HCT116 (cell line): ENCODE results near the gene SERGEF. TPM values are rescaled to one million over a fixed set of nuclear protein-coding genes. Genes with fewer than 3 reads are reported as not detected.

Experiments
- ATAC-seq: fragments of 200-7000 bp; cut with Tn5 transposase; 2 replicates; pipeline ENCODE4 v1.9.1; 2020; ENCODE audit warnings: mild to moderate bottlenecking, moderate library complexity
- BruUV-seq: library from RNA; stranded (reverse); fragments of 400-500 nt; replicated peaks from 2 replicates; lab custom pipeline; 2021; lab: Mats Ljungman, UMichigan
- CTCF ChIA-PET: fragments of 300-600 bp; sonication (Branson Sonifier 250); formaldehyde crosslinking; loops from one replicate; lab custom pipeline; 2021; ENCODE audit warnings: antibody characterized with exemption; lab: Charles Lee
- POLR2A ChIA-PET: fragments of 300-600, 350-600 bp; sonication (Branson Sonifier 250); formaldehyde crosslinking; loops from one replicate; lab custom pipeline; 2021; ENCODE audit warnings: antibody characterized with exemption; lab: Charles Lee
- RAD21 ChIA-PET, 2 experiments: fragments of 300-600 bp; sonication (Branson Sonifier 250); formaldehyde crosslinking; loops; one replicate each; lab custom pipeline; 2023; ENCODE audit warnings: low total read pairs in 2 of 2; ENCODE audit not compliant: uncharacterized antibody in 2 of 2, unreplicated experiment in 2 of 2, low non-redundant PET in 1 of 2; lab: Charles Lee
- DNase-seq: peaks from one replicate; pipeline ENCODE4 v3.0.0-alpha.2; 2010; ENCODE audit warnings: low read depth, low spot score
- H2AFZ ChIP-seq: fragments of 200-600 bp; shearing (Covaris generic), sonication (generic); 2 replicates; pipeline ENCODE4 v1.6.1; 2017; ENCODE audit warnings: low read depth, mixed run types, mixed read lengths, antibody characterized with exemption, low read length; ENCODE audit not compliant: poor library complexity, severe bottlenecking
- H3K27ac ChIP-seq: 2 replicates; pipeline ENCODE4 v1.5.1; 2012; ENCODE audit warnings: low read depth, low read length
- H3K27me3 ChIP-seq: fragments of 200-600 bp; sonication (generic); 2 replicates; pipeline ENCODE4 v1.6.1; 2016; ENCODE audit warnings: mixed run types, low read length, mixed read lengths; ENCODE audit not compliant: insufficient read depth
- H3K36me3 ChIP-seq, 2 experiments: fragments of 200-500 bp in 1 of 2; fragments of 200-600 bp in 1 of 2; sonication (Bioruptor generic) in 1 of 2; sonication (generic) in 1 of 2; 2 replicates each; pipeline versions ENCODE4 v1.5.1 to v1.6.1; 2014 to 2016; ENCODE audit warnings: low read length in 2 of 2, inconsistent platforms in 1 of 2, mixed read lengths in 1 of 2, mixed run types in 1 of 2; ENCODE audit not compliant: insufficient read depth in 2 of 2, control insufficient read depth in 1 of 2
- H3K4me1 ChIP-seq, 2 experiments: fragments of 200-600 bp in 1 of 2; sonication (generic) in 1 of 2; 2 replicates each; pipeline versions ENCODE4 v1.5.1 to v1.6.1; 2012 to 2017; ENCODE audit warnings: low read length in 2 of 2, inconsistent platforms in 1 of 2, mild to moderate bottlenecking in 1 of 2, mixed read lengths in 1 of 2, mixed run types in 1 of 2, moderate library complexity in 1 of 2; ENCODE audit not compliant: insufficient read depth in 2 of 2, control insufficient read depth in 1 of 2
- H3K4me2 ChIP-seq: fragments of 200-600 bp; sonication (generic); 2 replicates; pipeline ENCODE4 v1.6.1; 2017; ENCODE audit warnings: mixed run types, low read length, mixed read lengths
- H3K4me3 ChIP-seq, 2 experiments: fragments of 200-600 bp in 1 of 2; sonication (generic) in 1 of 2; replicated peaks in 1 of 2; 2 replicates each; pipeline ENCODE4 v1.5.1; 2011 to 2016; ENCODE audit warnings: low read length in 2 of 2, control low read depth in 1 of 2, low read depth in 1 of 2, mild to moderate bottlenecking in 1 of 2, mixed read lengths in 1 of 2, mixed run types in 1 of 2
- H3K79me2 ChIP-seq: fragments of 200-600 bp; sonication (generic); 2 replicates; pipeline ENCODE4 v1.6.1; 2017; ENCODE audit warnings: mild to moderate bottlenecking, mixed run types, low read length, moderate library complexity, mixed read lengths; ENCODE audit not compliant: insufficient read depth
- H3K9ac ChIP-seq: fragments of 200-600 bp; sonication (generic); 2 replicates; pipeline ENCODE4 v1.6.1; 2016; ENCODE audit warnings: low read length, mixed read lengths
- H3K9me2 ChIP-seq: fragments of 200-600 bp; sonication (generic), shearing (Covaris generic); 2 replicates; pipeline ENCODE4 v1.6.1; 2017; ENCODE audit warnings: mixed run types, mild to moderate bottlenecking, moderate library complexity; ENCODE audit not compliant: insufficient read depth
- H3K9me3 ChIP-seq, 2 experiments: fragments of 200-500 bp in 1 of 2; fragments of 200-600 bp in 1 of 2; sonication (Bioruptor generic) in 1 of 2; sonication (generic) in 1 of 2; 2 replicates each; pipeline ENCODE4 v1.6.1; 2014 to 2017; ENCODE audit warnings: low read length in 2 of 2, mixed read lengths in 2 of 2, inconsistent platforms in 1 of 2, low read depth in 1 of 2, mild to moderate bottlenecking in 1 of 2, mixed run types in 1 of 2, moderate library complexity in 1 of 2; ENCODE audit not compliant: control insufficient read depth in 1 of 2, insufficient read depth in 1 of 2
- H4K20me1 ChIP-seq: fragments of 200-600 bp; sonication (generic), shearing (Covaris generic); 2 replicates; pipeline ENCODE4 v1.6.1; 2017; ENCODE audit warnings: mixed run types, mild to moderate bottlenecking, moderate library complexity; ENCODE audit not compliant: insufficient read depth
- CBX3 ChIP-seq: IDR thresholded peaks from 2 replicates; pipeline ENCODE4 v1.6.1; 2012; ENCODE audit warnings: low read depth
- CEBPB ChIP-seq: IDR thresholded peaks from 2 replicates; pipeline ENCODE4 v1.6.1; 2012; ENCODE audit warnings: low read depth
- EGR1 ChIP-seq: IDR thresholded peaks from 2 replicates; pipeline ENCODE4 v1.6.1; 2012; ENCODE audit warnings: low read depth
- ELF1 ChIP-seq: IDR thresholded peaks from 2 replicates; pipeline ENCODE4 v1.6.1; 2012; ENCODE audit warnings: low read depth, borderline replicate concordance
- EZH2 ChIP-seq: fragments of 200-600 bp; sonication (generic); IDR thresholded peaks from 2 replicates; pipeline ENCODE4 v1.6.1; 2017; ENCODE audit warnings: antibody characterized with exemption, mixed run types
- EZH2phosphoT487 ChIP-seq: fragments of 200-600 bp; IDR thresholded peaks from 2 replicates; pipeline ENCODE4 v1.6.1; 2018; ENCODE audit warnings: antibody characterized with exemption, borderline replicate concordance
- FOSL1 ChIP-seq: IDR thresholded peaks from 2 replicates; pipeline ENCODE4 v1.6.1; 2012; ENCODE audit warnings: low read depth
- JUND ChIP-seq: IDR thresholded peaks from 2 replicates; pipeline ENCODE4 v1.6.1; 2012
- POLR2A ChIP-seq: IDR thresholded peaks from 2 replicates; pipeline ENCODE4 v1.7.0; 2011; ENCODE audit warnings: borderline replicate concordance; ENCODE audit not compliant: insufficient read depth, insufficient read length; ENCODE audit errors: extremely low read depth
- POLR2AphosphoS5 ChIP-seq: IDR thresholded peaks from 2 replicates; pipeline ENCODE4 v1.6.1; 2011; ENCODE audit warnings: mild to moderate bottlenecking, low read depth, low read length, moderate library complexity
- RAD21 ChIP-seq: IDR thresholded peaks from 2 replicates; pipeline ENCODE4 v1.6.1; 2012; ENCODE audit warnings: low read depth, mild to moderate bottlenecking
- SIN3A ChIP-seq: IDR thresholded peaks from 2 replicates; pipeline ENCODE4 v1.6.1; 2012; ENCODE audit warnings: low read depth
- SP1 ChIP-seq: IDR thresholded peaks from 2 replicates; pipeline ENCODE4 v1.6.1; 2012; ENCODE audit warnings: low read depth
- SRF ChIP-seq: IDR thresholded peaks from 2 replicates; pipeline ENCODE4 v1.6.1; 2012; ENCODE audit warnings: low read depth
- TCF7L2 ChIP-seq: IDR thresholded peaks from 2 replicates; pipeline ENCODE4 v1.7.0; 2011; ENCODE audit warnings: borderline replicate concordance, inconsistent platforms; ENCODE audit not compliant: insufficient read depth, insufficient read length; ENCODE audit errors: extremely low read depth
- YY1 ChIP-seq: IDR thresholded peaks from 2 replicates; pipeline ENCODE4 v1.6.1; 2011; ENCODE audit warnings: low read length, low read depth, moderate library complexity, mild to moderate bottlenecking; ENCODE audit not compliant: insufficient replicate concordance; ENCODE audit errors: extremely low read depth
- ZNF274 ChIP-seq: fragments of 200-500 bp; sonication (Bioruptor generic); IDR thresholded peaks from 2 replicates; pipeline ENCODE4 v1.6.1; 2014; ENCODE audit warnings: mild to moderate bottlenecking, low read depth, low read length, inconsistent platforms
- intact Hi-C: fragments of 100-400 bp; cut with micrococcal nuclease; formaldehyde crosslinking; loops from 2 replicates; pipeline ENCODE4 v1.10.0; 2022
- total RNA-seq: library from RNA; stranded (reverse); gene quantifications from one replicate; pipeline ENCODE4 v1.2.1, GENCODE V29; 2021; ENCODE audit not compliant: unreplicated experiment
- TF ChIP-seq, protein P1 (sequence below): IDR thresholded peaks from 2 replicates; pipeline ENCODE4 v1.6.1; 2012
- TF ChIP-seq, protein P2 (sequence below): IDR thresholded peaks from 2 replicates; pipeline ENCODE4 v1.6.1; 2012; ENCODE audit warnings: low read depth
- TF ChIP-seq, protein P3 (sequence below), 3 experiments: fragments of 200-600 bp in 1 of 3; sonication (generic) in 1 of 3; IDR thresholded peaks in 2 of 3; conservative IDR thresholded peaks in 1 of 3; 2 replicates each; pipeline ENCODE4 v1.5.1; 2012 to 2017; ENCODE audit warnings: low read depth in 2 of 3, low read length in 2 of 3, antibody characterized with exemption in 1 of 3, borderline replicate concordance in 1 of 3, control low read depth in 1 of 3, mild to moderate bottlenecking in 1 of 3, mixed read lengths in 1 of 3, mixed run types in 1 of 3, moderate library complexity in 1 of 3; ENCODE audit not compliant: insufficient read depth in 1 of 3

Gene SERGEF
- total RNA-seq, 1 experiment from 2014 or later, result 32.8 TPM

DNA sequence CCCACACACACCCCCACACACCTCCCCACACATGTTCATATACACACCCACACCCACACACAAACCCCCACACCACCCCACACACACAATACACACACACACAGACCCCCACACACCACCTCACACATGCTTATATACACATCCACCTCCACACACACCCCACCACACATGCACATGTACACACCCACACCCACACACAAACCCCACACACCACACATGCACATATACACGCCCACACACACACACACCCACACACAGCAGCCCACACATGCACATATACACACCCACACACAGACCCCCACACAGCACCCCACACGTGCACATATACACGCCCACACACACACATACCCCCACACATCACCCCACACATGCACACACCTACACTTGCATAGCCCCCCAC, 249.1 kb downstream of the SERGEF start:
- no TSS peak for BruUV-seq
- Histone ChIP-seq H3K4me1 (peaks cover 0 to 9% of the 10 kb centered on the region in 2 experiments; a peak in 2 of 4 replicates), H4K20me1 (no peaks in the 10 kb centered on the region), H3K36me3 (no peaks in the 10 kb centered on the region), H3K9ac (no peak overlapping the region), H3K9me3 (no peaks in the 10 kb centered on the region), H2AFZ (no peak overlapping the region), H3K9me2 (no peaks in the 10 kb centered on the region), H3K4me3 (no peak overlapping the region), H3K79me2 (no peaks in the 10 kb centered on the region), H3K4me2 (no peak overlapping the region), H3K27me3 (no peaks in the 10 kb centered on the region), H3K27ac (no peak overlapping the region)
- TF ChIP-seq JUND (no peak), EZH2 (no peak), ELF1 (no peak), EZH2phosphoT487 (no peak), POLR2A (no peak), SP1 (no peak), TCF7L2 (no peak), YY1 (no peak), FOSL1 (no peak), CBX3 (no peak), SRF (no peak), CEBPB (no peak), RAD21 (no peak), POLR2AphosphoS5 (no peak), ZNF274 (no peak), EGR1 (no peak), SIN3A (no peak)
- TF ChIP-seq, protein P1, sequence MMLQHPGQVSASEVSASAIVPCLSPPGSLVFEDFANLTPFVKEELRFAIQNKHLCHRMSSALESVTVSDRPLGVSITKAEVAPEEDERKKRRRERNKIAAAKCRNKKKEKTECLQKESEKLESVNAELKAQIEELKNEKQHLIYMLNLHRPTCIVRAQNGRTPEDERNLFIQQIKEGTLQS, result no peak
- TF ChIP-seq, protein P2, sequence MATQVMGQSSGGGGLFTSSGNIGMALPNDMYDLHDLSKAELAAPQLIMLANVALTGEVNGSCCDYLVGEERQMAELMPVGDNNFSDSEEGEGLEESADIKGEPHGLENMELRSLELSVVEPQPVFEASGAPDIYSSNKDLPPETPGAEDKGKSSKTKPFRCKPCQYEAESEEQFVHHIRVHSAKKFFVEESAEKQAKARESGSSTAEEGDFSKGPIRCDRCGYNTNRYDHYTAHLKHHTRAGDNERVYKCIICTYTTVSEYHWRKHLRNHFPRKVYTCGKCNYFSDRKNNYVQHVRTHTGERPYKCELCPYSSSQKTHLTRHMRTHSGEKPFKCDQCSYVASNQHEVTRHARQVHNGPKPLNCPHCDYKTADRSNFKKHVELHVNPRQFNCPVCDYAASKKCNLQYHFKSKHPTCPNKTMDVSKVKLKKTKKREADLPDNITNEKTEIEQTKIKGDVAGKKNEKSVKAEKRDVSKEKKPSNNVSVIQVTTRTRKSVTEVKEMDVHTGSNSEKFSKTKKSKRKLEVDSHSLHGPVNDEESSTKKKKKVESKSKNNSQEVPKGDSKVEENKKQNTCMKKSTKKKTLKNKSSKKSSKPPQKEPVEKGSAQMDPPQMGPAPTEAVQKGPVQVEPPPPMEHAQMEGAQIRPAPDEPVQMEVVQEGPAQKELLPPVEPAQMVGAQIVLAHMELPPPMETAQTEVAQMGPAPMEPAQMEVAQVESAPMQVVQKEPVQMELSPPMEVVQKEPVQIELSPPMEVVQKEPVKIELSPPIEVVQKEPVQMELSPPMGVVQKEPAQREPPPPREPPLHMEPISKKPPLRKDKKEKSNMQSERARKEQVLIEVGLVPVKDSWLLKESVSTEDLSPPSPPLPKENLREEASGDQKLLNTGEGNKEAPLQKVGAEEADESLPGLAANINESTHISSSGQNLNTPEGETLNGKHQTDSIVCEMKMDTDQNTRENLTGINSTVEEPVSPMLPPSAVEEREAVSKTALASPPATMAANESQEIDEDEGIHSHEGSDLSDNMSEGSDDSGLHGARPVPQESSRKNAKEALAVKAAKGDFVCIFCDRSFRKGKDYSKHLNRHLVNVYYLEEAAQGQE, result no peak
- TF ChIP-seq, protein P3, sequence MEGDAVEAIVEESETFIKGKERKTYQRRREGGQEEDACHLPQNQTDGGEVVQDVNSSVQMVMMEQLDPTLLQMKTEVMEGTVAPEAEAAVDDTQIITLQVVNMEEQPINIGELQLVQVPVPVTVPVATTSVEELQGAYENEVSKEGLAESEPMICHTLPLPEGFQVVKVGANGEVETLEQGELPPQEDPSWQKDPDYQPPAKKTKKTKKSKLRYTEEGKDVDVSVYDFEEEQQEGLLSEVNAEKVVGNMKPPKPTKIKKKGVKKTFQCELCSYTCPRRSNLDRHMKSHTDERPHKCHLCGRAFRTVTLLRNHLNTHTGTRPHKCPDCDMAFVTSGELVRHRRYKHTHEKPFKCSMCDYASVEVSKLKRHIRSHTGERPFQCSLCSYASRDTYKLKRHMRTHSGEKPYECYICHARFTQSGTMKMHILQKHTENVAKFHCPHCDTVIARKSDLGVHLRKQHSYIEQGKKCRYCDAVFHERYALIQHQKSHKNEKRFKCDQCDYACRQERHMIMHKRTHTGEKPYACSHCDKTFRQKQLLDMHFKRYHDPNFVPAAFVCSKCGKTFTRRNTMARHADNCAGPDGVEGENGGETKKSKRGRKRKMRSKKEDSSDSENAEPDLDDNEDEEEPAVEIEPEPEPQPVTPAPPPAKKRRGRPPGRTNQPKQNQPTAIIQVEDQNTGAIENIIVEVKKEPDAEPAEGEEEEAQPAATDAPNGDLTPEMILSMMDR (IDR thresholded peaks at IDR 0.05 in 2 of 3, conservative IDR thresholded peaks at IDR 0.05 in 1 of 3; ENCODE audit: borderline replicate concordance in 1 of 3, insufficient read depth in 1 of 3, low read depth in 2 of 3, low read length in 2 of 3), result no peak
- POLR2A ChIA-PET, result no interaction called here
- RAD21 ChIA-PET, result no interaction called here
- CTCF ChIA-PET, result no interaction called here
- ATAC-seq (no peak), DNase-seq (no peak)
- intact Hi-C loops, result loop anchor here (5.0 kb wide), 1 partner anchor 64 kb away; no protein-coding TSS in a partner anchor
